ENCODE results near the gene ADAM10.

Gene ADAM10

GRCh38 chr15:58541410-58542087 lies 208.0 kb downstream of the ADAM10 start:
- Histone ChIP-seq H3K4me3 (replicated peaks; ENCODE audit: insufficient read depth, low read length) (no peak overlapping the region), H3K27ac (replicated peaks) (no peak overlapping the region), H3K27me3 (ENCODE audit: insufficient read depth, poor library complexity, severe bottlenecking) (no peaks in the 10 kb centered on the region)
- DNase-seq (ENCODE audit: low read depth in 1 of 2, low spot score in 1 of 2): no peak
- TF ChIP-seq POLR2AphosphoS5 (IDR thresholded peaks at IDR 0.05; ENCODE audit: low read depth) (no peak), CTCF (IDR thresholded peaks at IDR 0.05; ENCODE audit: insufficient read depth, low read length) (no peak), SPI1 (IDR thresholded peaks at IDR 0.05; ENCODE audit: borderline replicate concordance, low read depth) (no peak), REST (IDR thresholded peaks at IDR 0.05; ENCODE audit: insufficient replicate concordance, low read depth) (no peak), GABPA (IDR thresholded peaks at IDR 0.05; ENCODE audit: low read depth) (no peak)

GRCh38 chr15:58539548-58539947 lies 210.0 kb downstream of the ADAM10 start:
- DNase-seq (ENCODE audit: low read depth in 1 of 2, low spot score in 1 of 2): no peak
- Histone ChIP-seq H3K27me3 (ENCODE audit: insufficient read depth, poor library complexity, severe bottlenecking) (no peaks in the 10 kb centered on the region), H3K4me3 (replicated peaks; ENCODE audit: insufficient read depth, low read length) (no peak overlapping the region), H3K27ac (replicated peaks) (no peak overlapping the region)
- TF ChIP-seq POLR2AphosphoS5 (IDR thresholded peaks at IDR 0.05; ENCODE audit: low read depth): no peak
- no peak for TF ChIP-seq GABPA (IDR thresholded peaks at IDR 0.05; ENCODE audit: low read depth)
- TF ChIP-seq SPI1 (IDR thresholded peaks at IDR 0.05; ENCODE audit: borderline replicate concordance, low read depth): no peak
- no peak for TF ChIP-seq CTCF (IDR thresholded peaks at IDR 0.05; ENCODE audit: insufficient read depth, low read length)
- no peak for TF ChIP-seq REST (IDR thresholded peaks at IDR 0.05; ENCODE audit: insufficient replicate concordance, low read depth)

GRCh38 chr15:58538901-58539300 lies 210.6 kb downstream of the ADAM10 start:
- Histone ChIP-seq H3K27ac (replicated peaks) (no peak overlapping the region), H3K4me3 (replicated peaks; ENCODE audit: insufficient read depth, low read length) (no peak overlapping the region), H3K27me3 (ENCODE audit: insufficient read depth, poor library complexity, severe bottlenecking) (no peaks in the 10 kb centered on the region)
- no peak for DNase-seq (ENCODE audit: low read depth in 1 of 2, low spot score in 1 of 2)
- TF ChIP-seq POLR2AphosphoS5 (IDR thresholded peaks at IDR 0.05; ENCODE audit: low read depth) (no peak), CTCF (IDR thresholded peaks at IDR 0.05; ENCODE audit: insufficient read depth, low read length) (no peak), GABPA (IDR thresholded peaks at IDR 0.05; ENCODE audit: low read depth) (no peak), REST (IDR thresholded peaks at IDR 0.05; ENCODE audit: insufficient replicate concordance, low read depth) (no peak)

Measured in HL-60 (cell line).